Stimulated activated CD8-positive, alpha-beta memory T cell treated with anti-CD3 and anti-CD28 coated beads, Interleukin-12 subunit alpha, Interleukin-12 subunit beta, amount 100 ng/mL, for 4 hours (primary cell): Measurements from ENCODE around the gene KRTAP27-1.

Experiments used
- DNase-seq: peaks from one replicate; pipeline ENCODE4 v3.0.0-alpha.2; 2020; ENCODE audit warnings: low read depth

KRTAP27-1 gene

GRCh38 chr21:30337276-30337744 lies at the start of gene KRTAP27-1:
Gene KRTAP27-1 (minus strand): TSS chr21:30337694. CDS start chr21:30337668, 26 bp downstream.
- no peak for DNase-seq

GRCh38 chr21:30382201-30382600 lies 44.7 kb upstream of the KRTAP27-1 start:
- DNase-seq, result no peak

- no peak for DNase-seq
Measured at GRCh38 chr21:30372139-30372770, 34.8 kb upstream of the KRTAP27-1 start, which contains the start of gene KRTAP13-2. Gene KRTAP13-2 (minus strand): TSS chr21:30372271. CDS start chr21:30372213, 58 bp downstream.

GRCh38 chr21:30355906-30356305 lies 18.4 kb upstream of the KRTAP27-1 start:
- DNase-seq, result no peak

GRCh38 chr21:30354308-30355005 lies 17.0 kb upstream of the KRTAP27-1 start:
- DNase-seq, result no peak

GRCh38 chr21:30351534-30351933 lies 14.0 kb upstream of the KRTAP27-1 start:
- no peak for DNase-seq

- DNase-seq, result no peak
Measured at GRCh38 chr21:30349572-30349971, 12.1 kb upstream of the KRTAP27-1 start.

- no peak for DNase-seq
Measured at GRCh38 chr21:30348506-30348905, 11.0 kb upstream of the KRTAP27-1 start, which contains the start of gene KRTAP23-1. Gene KRTAP23-1 (minus strand): TSS chr21:30348606. CDS start chr21:30348606, 0 bp downstream.

- DNase-seq, result no peak
Measured at GRCh38 chr21:30345014-30345413, 7.5 kb upstream of the KRTAP27-1 start.

GRCh38 chr21:30340714-30341573 lies 3.5 kb upstream of the KRTAP27-1 start:
- no peak for DNase-seq

GRCh38 chr21:30338717-30339116 lies 1.2 kb upstream of the KRTAP27-1 start:
- no peak for DNase-seq

GRCh38 chr21:30337772-30338171 lies 278 bp upstream of the KRTAP27-1 start:
- DNase-seq, result no peak

- DNase-seq, result no peak
Measured at GRCh38 chr21:30336596-30336995, 898 bp downstream of the KRTAP27-1 start.

GRCh38 chr21:30333736-30334135 lies 3.8 kb downstream of the KRTAP27-1 start:
- DNase-seq, result no peak

GRCh38 chr21:30332681-30333080 lies 4.8 kb downstream of the KRTAP27-1 start:
- no peak for DNase-seq

- no peak for DNase-seq
Measured at GRCh38 chr21:30329203-30329875, 8.2 kb downstream of the KRTAP27-1 start.

GRCh38 chr21:30326390-30326789 lies 11.1 kb downstream of the KRTAP27-1 start:
- DNase-seq, result no peak

GRCh38 chr21:30320215-30320614 lies 17.3 kb downstream of the KRTAP27-1 start, which contains the start of gene KRTAP26-1:
Gene KRTAP26-1 (minus strand): TSS chr21:30320315. CDS start chr21:30320035, 280 bp downstream.
- no peak for DNase-seq

- DNase-seq, result no peak
Measured at GRCh38 chr21:30315701-30316100, 21.8 kb downstream of the KRTAP27-1 start.

GRCh38 chr21:30306884-30307283 lies 30.6 kb downstream of the KRTAP27-1 start:
- no peak for DNase-seq

- no peak for DNase-seq
Measured at GRCh38 chr21:30305136-30305535, 32.4 kb downstream of the KRTAP27-1 start.

GRCh38 chr21:30289215-30289614 lies 48.3 kb downstream of the KRTAP27-1 start, which contains the start of gene KRTAP25-1:
Gene KRTAP25-1 (minus strand): TSS chr21:30289514. CDS start chr21:30289490, 24 bp downstream.
- no peak for DNase-seq
